WTC11 (cell line): Measurements from ENCODE around the gene TREM1. TPM values are rescaled to one million over a fixed set of nuclear protein-coding genes. Genes with fewer than 3 reads are reported as not detected.

Experiments used
- ATAC-seq: fragments of 200-7000 bp; cut with Tn5 transposase; 2 replicates; pipeline ENCODE4 v1.10.0; 2021; ENCODE audit warnings: mild to moderate bottlenecking, moderate library complexity
- CTCF ChIA-PET: fragments of 300-600 bp; sonication (Branson Sonifier 250); formaldehyde crosslinking; loops from one replicate; lab custom pipeline; 2021; ENCODE audit warnings: antibody characterized with exemption; lab: Charles Lee
- POLR2A ChIA-PET: fragments of 350-600 bp; sonication (Branson Sonifier 250); formaldehyde crosslinking; loops from one replicate; lab custom pipeline; 2021; ENCODE audit warnings: antibody characterized with exemption; lab: Charles Lee
- DNase-seq: peaks from one replicate; pipeline ENCODE4 v3.0.0; 2021; ENCODE audit warnings: low spot score
- H3K27ac Mint-ChIP-seq: 2 replicates; pipeline ENCODE4 v1.8.0; 2021; ENCODE audit warnings: mixed read lengths
- H3K27me3 Mint-ChIP-seq: 2 replicates; pipeline ENCODE4 v1.8.0; 2021; ENCODE audit warnings: low read depth, mild to moderate bottlenecking, moderate library complexity, mixed read lengths
- H3K36me3 Mint-ChIP-seq: 2 replicates; pipeline ENCODE4 v1.8.0; 2021; ENCODE audit warnings: mixed read lengths
- H3K4me1 Mint-ChIP-seq: 2 replicates; pipeline ENCODE4 v1.8.0; 2022; ENCODE audit warnings: mixed read lengths
- H3K4me3 Mint-ChIP-seq: 2 replicates; pipeline ENCODE4 v1.8.0; 2021; ENCODE audit warnings: mild to moderate bottlenecking, moderate library complexity, mixed read lengths
- H3K9me3 Mint-ChIP-seq: 2 replicates; pipeline ENCODE4 v1.8.0; 2021; ENCODE audit warnings: mixed read lengths
- ATF1 ChIP-seq: sonication (generic); formaldehyde crosslinking; IDR thresholded peaks from 2 replicates; pipeline ENCODE4 v1.8.1; 2023; ENCODE audit warnings: mild to moderate bottlenecking, moderate library complexity, missing genetic modification reagents
- FOXP1 ChIP-seq: sonication (generic); formaldehyde crosslinking; IDR thresholded peaks from 2 replicates; pipeline ENCODE4 v1.8.0; 2022; ENCODE audit warnings: missing genetic modification reagents, mild to moderate bottlenecking, moderate library complexity, borderline replicate concordance
- GABPB1 ChIP-seq: sonication (generic); formaldehyde crosslinking; IDR thresholded peaks from 2 replicates; pipeline ENCODE4 v1.8.1; 2023; ENCODE audit warnings: mild to moderate bottlenecking, missing genetic modification reagents
- KAT7 ChIP-seq: sonication (generic); formaldehyde crosslinking; IDR thresholded peaks from 2 replicates; pipeline ENCODE4 v1.8.1; 2023; ENCODE audit warnings: missing genetic modification reagents, mild to moderate bottlenecking, borderline replicate concordance
- NR3C1 ChIP-seq: sonication (generic); formaldehyde crosslinking; conservative IDR thresholded peaks from 2 replicates; pipeline ENCODE4 v1.8.1; 2023; ENCODE audit warnings: low read depth, mild to moderate bottlenecking, missing genetic modification reagents
- SMAD4 ChIP-seq: sonication (generic); formaldehyde crosslinking; IDR thresholded peaks from 2 replicates; pipeline ENCODE4 v1.8.0; 2022; ENCODE audit warnings: mild to moderate bottlenecking, missing genetic modification reagents
- ZNF396 ChIP-seq: fragments of 250-450 bp; sonication (Bioruptor Pico); IDR thresholded peaks from 2 replicates; pipeline ENCODE4 v1.8.0; 2021; ENCODE audit warnings: mild to moderate bottlenecking, moderate library complexity, borderline replicate concordance
- total RNA-seq: library from RNA; stranded (reverse); gene quantifications from 3 replicates; pipeline ENCODE4 v1.2.3, GENCODE V29; 2021
- TF ChIP-seq, protein P1 (sequence below): sonication (generic); formaldehyde crosslinking; conservative IDR thresholded peaks from 2 replicates; pipeline ENCODE4 v1.8.1; 2023; ENCODE audit warnings: mild to moderate bottlenecking, low read depth, missing genetic modification reagents, moderate library complexity
- TF ChIP-seq, protein P2 (sequence below): fragments of 250-450 bp; sonication (Bioruptor Pico); IDR thresholded peaks from 2 replicates; pipeline ENCODE4 v1.9.0; 2021; ENCODE audit warnings: mild to moderate bottlenecking
- TF ChIP-seq, protein P3 (sequence below): sonication (generic); formaldehyde crosslinking; IDR thresholded peaks from 2 replicates; pipeline ENCODE4 v1.8.1; 2022; ENCODE audit warnings: mild to moderate bottlenecking, moderate library complexity, missing genetic modification reagents
- TF ChIP-seq, protein P4 (sequence below): fragments of 250-450 bp; sonication (Bioruptor Pico); IDR thresholded peaks from 2 replicates; pipeline ENCODE4 v1.9.0; 2021; ENCODE audit warnings: mild to moderate bottlenecking, borderline replicate concordance
- TF ChIP-seq, protein P5 (sequence below): sonication (generic); formaldehyde crosslinking; IDR thresholded peaks from 2 replicates; pipeline ENCODE4 v1.8.1; 2022; ENCODE audit warnings: low read depth, mild to moderate bottlenecking, moderate library complexity, missing genetic modification reagents, borderline replicate concordance
- TF ChIP-seq, protein P6 (sequence below): sonication (generic); formaldehyde crosslinking; IDR thresholded peaks from 2 replicates; pipeline ENCODE4 v1.8.1; 2023; ENCODE audit warnings: mild to moderate bottlenecking, missing genetic modification reagents

TREM1 gene
- total RNA-seq, 1 experiment from 2014 or later = not detected

DNA sequence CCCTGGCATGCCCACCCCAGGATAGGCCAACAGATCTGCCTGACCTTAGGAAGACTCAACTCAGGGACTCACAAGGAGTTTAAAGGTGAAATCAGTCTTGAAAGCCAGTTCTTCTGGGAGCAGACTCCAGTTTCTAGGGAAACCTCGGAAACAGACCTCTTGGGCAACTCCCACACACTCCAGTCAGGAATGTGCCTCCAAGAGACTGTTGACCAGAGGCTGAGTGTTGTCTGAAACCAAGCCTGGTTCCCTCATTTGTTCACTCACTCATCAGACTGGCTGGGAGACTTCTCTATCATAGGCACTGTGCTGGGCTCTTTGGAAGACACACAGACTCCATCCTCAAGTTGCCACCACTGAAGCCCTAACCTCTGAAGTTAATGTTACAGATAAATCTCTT is 1.8 kb downstream of the TREM1 start:
- peaks cover 15% of the 10 kb centered on the region for H3K4me1 Mint-ChIP-seq
- H3K27me3 Mint-ChIP-seq = peaks cover 50% of the 10 kb centered on the region
- CTCF ChIA-PET = interaction anchor here (1.8 kb wide), 1 partner anchor 93 kb away, joined by 4 read pairs; no protein-coding TSS in a partner anchor
- no peak overlapping the region for H3K27ac Mint-ChIP-seq
- DNase-seq = no peak
- TF ChIP-seq ATF1 (CRISPR knock-in tag) (no peak), ZNF396 (CRISPR knock-in tag) (no peak), KAT7 (CRISPR knock-in tag) (no peak), SMAD4 (CRISPR knock-in tag) (no peak)
- TF ChIP-seq, protein P1, sequence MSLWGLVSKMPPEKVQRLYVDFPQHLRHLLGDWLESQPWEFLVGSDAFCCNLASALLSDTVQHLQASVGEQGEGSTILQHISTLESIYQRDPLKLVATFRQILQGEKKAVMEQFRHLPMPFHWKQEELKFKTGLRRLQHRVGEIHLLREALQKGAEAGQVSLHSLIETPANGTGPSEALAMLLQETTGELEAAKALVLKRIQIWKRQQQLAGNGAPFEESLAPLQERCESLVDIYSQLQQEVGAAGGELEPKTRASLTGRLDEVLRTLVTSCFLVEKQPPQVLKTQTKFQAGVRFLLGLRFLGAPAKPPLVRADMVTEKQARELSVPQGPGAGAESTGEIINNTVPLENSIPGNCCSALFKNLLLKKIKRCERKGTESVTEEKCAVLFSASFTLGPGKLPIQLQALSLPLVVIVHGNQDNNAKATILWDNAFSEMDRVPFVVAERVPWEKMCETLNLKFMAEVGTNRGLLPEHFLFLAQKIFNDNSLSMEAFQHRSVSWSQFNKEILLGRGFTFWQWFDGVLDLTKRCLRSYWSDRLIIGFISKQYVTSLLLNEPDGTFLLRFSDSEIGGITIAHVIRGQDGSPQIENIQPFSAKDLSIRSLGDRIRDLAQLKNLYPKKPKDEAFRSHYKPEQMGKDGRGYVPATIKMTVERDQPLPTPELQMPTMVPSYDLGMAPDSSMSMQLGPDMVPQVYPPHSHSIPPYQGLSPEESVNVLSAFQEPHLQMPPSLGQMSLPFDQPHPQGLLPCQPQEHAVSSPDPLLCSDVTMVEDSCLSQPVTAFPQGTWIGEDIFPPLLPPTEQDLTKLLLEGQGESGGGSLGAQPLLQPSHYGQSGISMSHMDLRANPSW = no peak
- TF ChIP-seq, protein P2, sequence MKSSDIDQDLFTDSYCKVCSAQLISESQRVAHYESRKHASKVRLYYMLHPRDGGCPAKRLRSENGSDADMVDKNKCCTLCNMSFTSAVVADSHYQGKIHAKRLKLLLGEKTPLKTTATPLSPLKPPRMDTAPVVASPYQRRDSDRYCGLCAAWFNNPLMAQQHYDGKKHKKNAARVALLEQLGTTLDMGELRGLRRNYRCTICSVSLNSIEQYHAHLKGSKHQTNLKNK = no peak
- TF ChIP-seq, protein P3, sequence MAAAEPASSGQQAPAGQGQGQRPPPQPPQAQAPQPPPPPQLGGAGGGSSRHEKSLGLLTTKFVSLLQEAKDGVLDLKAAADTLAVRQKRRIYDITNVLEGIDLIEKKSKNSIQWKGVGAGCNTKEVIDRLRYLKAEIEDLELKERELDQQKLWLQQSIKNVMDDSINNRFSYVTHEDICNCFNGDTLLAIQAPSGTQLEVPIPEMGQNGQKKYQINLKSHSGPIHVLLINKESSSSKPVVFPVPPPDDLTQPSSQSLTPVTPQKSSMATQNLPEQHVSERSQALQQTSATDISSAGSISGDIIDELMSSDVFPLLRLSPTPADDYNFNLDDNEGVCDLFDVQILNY = no peak
- TF ChIP-seq, all 79 proteins: peak for 0
- ATAC-seq = no peak
- POLR2A ChIA-PET = no interaction called here
- Mint-ChIP-seq H3K4me3 (no peak overlapping the region), H3K9me3 (peaks cover 5% of the 10 kb centered on the region; the same call in 1 of the 2 replicates), H3K36me3 (no peaks in the 10 kb centered on the region)

DNA sequence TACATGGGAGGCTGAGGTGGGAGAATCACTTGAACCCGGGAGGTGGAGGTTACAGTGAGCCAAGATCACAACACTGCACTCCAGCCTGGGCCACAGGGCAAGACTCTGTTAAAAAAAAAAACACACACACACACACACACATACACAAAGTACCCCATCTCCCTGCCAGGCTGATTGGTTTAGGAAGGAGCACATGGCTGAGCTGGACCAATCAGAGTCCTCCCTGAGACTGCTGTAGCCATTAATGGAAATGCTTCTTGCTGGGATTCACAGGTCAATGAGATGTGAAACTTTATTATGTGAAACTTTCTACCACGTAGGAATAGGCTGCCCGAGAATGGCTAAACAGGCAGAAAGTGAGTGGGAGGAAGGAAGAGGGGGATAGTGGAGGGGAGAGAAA is 2.9 kb downstream of the TREM1 start:
- peaks cover 19% of the 10 kb centered on the region for H3K4me1 Mint-ChIP-seq
- H3K36me3 Mint-ChIP-seq = no peaks in the 10 kb centered on the region
- no peak overlapping the region for H3K27ac Mint-ChIP-seq
- no peak overlapping the region for H3K4me3 Mint-ChIP-seq
- ChIA-PET CTCF (interaction anchor here (0.8 kb wide), 1 partner anchor 35 kb away, joined by 3 read pairs; no protein-coding TSS in a partner anchor), POLR2A (no interaction called here)
- no peak for DNase-seq
- H3K27me3 Mint-ChIP-seq = peaks cover 39% of the 10 kb centered on the region
- TF ChIP-seq NR3C1 (CRISPR knock-in tag) (no peak), ATF1 (CRISPR knock-in tag) (no peak), SMAD4 (CRISPR knock-in tag) (no peak), FOXP1 (CRISPR knock-in tag) (no peak), GABPB1 (CRISPR knock-in tag) (no peak)
- TF ChIP-seq, protein P4, sequence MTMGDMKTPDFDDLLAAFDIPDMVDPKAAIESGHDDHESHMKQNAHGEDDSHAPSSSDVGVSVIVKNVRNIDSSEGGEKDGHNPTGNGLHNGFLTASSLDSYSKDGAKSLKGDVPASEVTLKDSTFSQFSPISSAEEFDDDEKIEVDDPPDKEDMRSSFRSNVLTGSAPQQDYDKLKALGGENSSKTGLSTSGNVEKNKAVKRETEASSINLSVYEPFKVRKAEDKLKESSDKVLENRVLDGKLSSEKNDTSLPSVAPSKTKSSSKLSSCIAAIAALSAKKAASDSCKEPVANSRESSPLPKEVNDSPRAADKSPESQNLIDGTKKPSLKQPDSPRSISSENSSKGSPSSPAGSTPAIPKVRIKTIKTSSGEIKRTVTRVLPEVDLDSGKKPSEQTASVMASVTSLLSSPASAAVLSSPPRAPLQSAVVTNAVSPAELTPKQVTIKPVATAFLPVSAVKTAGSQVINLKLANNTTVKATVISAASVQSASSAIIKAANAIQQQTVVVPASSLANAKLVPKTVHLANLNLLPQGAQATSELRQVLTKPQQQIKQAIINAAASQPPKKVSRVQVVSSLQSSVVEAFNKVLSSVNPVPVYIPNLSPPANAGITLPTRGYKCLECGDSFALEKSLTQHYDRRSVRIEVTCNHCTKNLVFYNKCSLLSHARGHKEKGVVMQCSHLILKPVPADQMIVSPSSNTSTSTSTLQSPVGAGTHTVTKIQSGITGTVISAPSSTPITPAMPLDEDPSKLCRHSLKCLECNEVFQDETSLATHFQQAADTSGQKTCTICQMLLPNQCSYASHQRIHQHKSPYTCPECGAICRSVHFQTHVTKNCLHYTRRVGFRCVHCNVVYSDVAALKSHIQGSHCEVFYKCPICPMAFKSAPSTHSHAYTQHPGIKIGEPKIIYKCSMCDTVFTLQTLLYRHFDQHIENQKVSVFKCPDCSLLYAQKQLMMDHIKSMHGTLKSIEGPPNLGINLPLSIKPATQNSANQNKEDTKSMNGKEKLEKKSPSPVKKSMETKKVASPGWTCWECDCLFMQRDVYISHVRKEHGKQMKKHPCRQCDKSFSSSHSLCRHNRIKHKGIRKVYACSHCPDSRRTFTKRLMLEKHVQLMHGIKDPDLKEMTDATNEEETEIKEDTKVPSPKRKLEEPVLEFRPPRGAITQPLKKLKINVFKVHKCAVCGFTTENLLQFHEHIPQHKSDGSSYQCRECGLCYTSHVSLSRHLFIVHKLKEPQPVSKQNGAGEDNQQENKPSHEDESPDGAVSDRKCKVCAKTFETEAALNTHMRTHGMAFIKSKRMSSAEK (CRISPR knock-in tag) = no peak
- TF ChIP-seq, protein P5, sequence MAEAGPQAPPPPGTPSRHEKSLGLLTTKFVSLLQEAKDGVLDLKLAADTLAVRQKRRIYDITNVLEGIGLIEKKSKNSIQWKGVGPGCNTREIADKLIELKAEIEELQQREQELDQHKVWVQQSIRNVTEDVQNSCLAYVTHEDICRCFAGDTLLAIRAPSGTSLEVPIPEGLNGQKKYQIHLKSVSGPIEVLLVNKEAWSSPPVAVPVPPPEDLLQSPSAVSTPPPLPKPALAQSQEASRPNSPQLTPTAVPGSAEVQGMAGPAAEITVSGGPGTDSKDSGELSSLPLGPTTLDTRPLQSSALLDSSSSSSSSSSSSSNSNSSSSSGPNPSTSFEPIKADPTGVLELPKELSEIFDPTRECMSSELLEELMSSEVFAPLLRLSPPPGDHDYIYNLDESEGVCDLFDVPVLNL (CRISPR knock-in tag) = no peak
- TF ChIP-seq, protein P6, sequence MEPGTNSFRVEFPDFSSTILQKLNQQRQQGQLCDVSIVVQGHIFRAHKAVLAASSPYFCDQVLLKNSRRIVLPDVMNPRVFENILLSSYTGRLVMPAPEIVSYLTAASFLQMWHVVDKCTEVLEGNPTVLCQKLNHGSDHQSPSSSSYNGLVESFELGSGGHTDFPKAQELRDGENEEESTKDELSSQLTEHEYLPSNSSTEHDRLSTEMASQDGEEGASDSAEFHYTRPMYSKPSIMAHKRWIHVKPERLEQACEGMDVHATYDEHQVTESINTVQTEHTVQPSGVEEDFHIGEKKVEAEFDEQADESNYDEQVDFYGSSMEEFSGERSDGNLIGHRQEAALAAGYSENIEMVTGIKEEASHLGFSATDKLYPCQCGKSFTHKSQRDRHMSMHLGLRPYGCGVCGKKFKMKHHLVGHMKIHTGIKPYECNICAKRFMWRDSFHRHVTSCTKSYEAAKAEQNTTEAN (CRISPR knock-in tag) = no peak
- peaks cover 5% of the 10 kb centered on the region; the same call in 1 of the 2 replicates for H3K9me3 Mint-ChIP-seq
- no peak for ATAC-seq
